H9 (cell line): ENCODE results near the gene CTXN1. TPM values are rescaled to one million over a fixed set of nuclear protein-coding genes. Genes with fewer than 3 reads are reported as not detected.

Experiments
- DNase-seq: peaks from one replicate; pipeline ENCODE4 v3.0.0-alpha.2; 2017
- H2AFZ ChIP-seq: one replicate; pipeline ENCODE4 v1.6.1; 2013; ENCODE audit warnings: mild to moderate bottlenecking, low read length, control low read depth, moderate library complexity
- H2AK5ac ChIP-seq: 2 replicates; pipeline ENCODE4 v1.6.1; 2013; ENCODE audit warnings: low read length, control low read depth, mixed read lengths; ENCODE audit not compliant: insufficient read length
- H2BK120ac ChIP-seq: one replicate; pipeline ENCODE4 v1.6.1; 2013; ENCODE audit warnings: low read depth, mild to moderate bottlenecking, low read length, control low read depth, inconsistent platforms; ENCODE audit not compliant: poor library complexity, severe bottlenecking
- H2BK12ac ChIP-seq: 2 replicates; pipeline ENCODE4 v1.6.1; 2013; ENCODE audit warnings: low read length, control low read depth, mixed read lengths, low read depth; ENCODE audit not compliant: insufficient read length
- H2BK15ac ChIP-seq: 2 replicates; pipeline ENCODE4 v1.6.1; 2013; ENCODE audit warnings: low read depth, low read length, control low read depth
- H2BK20ac ChIP-seq: one replicate; pipeline ENCODE4 v1.6.1; 2013; ENCODE audit warnings: low read depth, mild to moderate bottlenecking, low read length, control low read depth, inconsistent platforms; ENCODE audit not compliant: poor library complexity, severe bottlenecking
- H2BK5ac ChIP-seq: 2 replicates; pipeline ENCODE4 v1.6.1; 2013; ENCODE audit warnings: low read length, control low read depth, mixed read lengths; ENCODE audit not compliant: insufficient read length
- H3K14ac ChIP-seq: 2 replicates; pipeline ENCODE4 v1.6.1; 2013; ENCODE audit warnings: low read length, control low read depth; ENCODE audit not compliant: insufficient read depth
- H3K18ac ChIP-seq: 2 replicates; pipeline ENCODE4 v1.6.1; 2013; ENCODE audit warnings: low read depth, mild to moderate bottlenecking, mixed read lengths, low read length, control low read depth; ENCODE audit not compliant: insufficient read length
- H3K23ac ChIP-seq: 2 replicates; pipeline ENCODE4 v1.6.1; 2013; ENCODE audit warnings: low read length, control low read depth, mixed read lengths, low read depth; ENCODE audit not compliant: insufficient read length
- H3K23me2 ChIP-seq: 2 replicates; pipeline ENCODE4 v1.6.1; 2013; ENCODE audit warnings: low read depth, mild to moderate bottlenecking, mixed read lengths, low read length, control low read depth; ENCODE audit not compliant: insufficient read length, poor library complexity, severe bottlenecking
- H3K27ac ChIP-seq: 2 replicates; pipeline ENCODE4 v1.5.1; 2013; ENCODE audit warnings: low read length, control low read depth, mixed read lengths, low read depth; ENCODE audit not compliant: insufficient read length
- H3K27me3 ChIP-seq: 2 replicates; pipeline ENCODE4 v1.6.1; 2013; ENCODE audit warnings: low read length, control low read depth, inconsistent platforms; ENCODE audit not compliant: insufficient read depth
- H3K4ac ChIP-seq: 2 replicates; pipeline ENCODE4 v1.6.1; 2013; ENCODE audit warnings: low read depth, mild to moderate bottlenecking, control low read depth, inconsistent platforms, low read length, moderate library complexity
- H3K4me1 ChIP-seq: 2 replicates; pipeline ENCODE4 v1.6.1; 2013; ENCODE audit warnings: low read length, control low read depth, inconsistent platforms; ENCODE audit not compliant: insufficient read depth
- H3K4me2 ChIP-seq: 2 replicates; pipeline ENCODE4 v1.6.1; 2013; ENCODE audit warnings: low read length, control low read depth, mixed read lengths; ENCODE audit not compliant: insufficient read length, insufficient read depth
- H3K56ac ChIP-seq: 2 replicates; pipeline ENCODE4 v1.6.1; 2013; ENCODE audit warnings: low read depth, mild to moderate bottlenecking, mixed read lengths, low read length, control low read depth; ENCODE audit not compliant: insufficient read length
- H3K79me1 ChIP-seq: 2 replicates; pipeline ENCODE4 v1.6.1; 2013; ENCODE audit warnings: low read depth, mild to moderate bottlenecking, moderate library complexity, low read length, control low read depth, inconsistent platforms; ENCODE audit not compliant: insufficient read depth, poor library complexity, severe bottlenecking
- H3K79me2 ChIP-seq: 2 replicates; pipeline ENCODE4 v1.6.1; 2013; ENCODE audit warnings: low read length, control low read depth, inconsistent platforms; ENCODE audit not compliant: insufficient read depth
- H3K9ac ChIP-seq: 2 replicates; pipeline ENCODE4 v1.6.1; 2013; ENCODE audit warnings: low read length, control low read depth, mixed read lengths; ENCODE audit not compliant: insufficient read length; ENCODE audit errors: extremely low read depth
- H3K9me3 ChIP-seq: one replicate; pipeline ENCODE4 v1.6.1; 2013; ENCODE audit warnings: low read depth, low read length, inconsistent platforms; ENCODE audit not compliant: control insufficient read depth
- H3T11ph ChIP-seq: one replicate; pipeline ENCODE4 v1.6.1; 2013; ENCODE audit warnings: mild to moderate bottlenecking, low read length, control low read depth, inconsistent platforms
- H4K20me1 ChIP-seq: one replicate; pipeline ENCODE4 v1.6.1; 2013; ENCODE audit not compliant: control insufficient read depth, insufficient read length, insufficient read depth
- H4K5ac ChIP-seq: 2 replicates; pipeline ENCODE4 v1.6.1; 2013; ENCODE audit warnings: low read depth, mild to moderate bottlenecking, mixed read lengths, low read length, control low read depth; ENCODE audit not compliant: insufficient read length
- H4K8ac ChIP-seq: replicated peaks from 2 replicates; pipeline ENCODE4 v1.6.1; 2013; ENCODE audit warnings: low read length, control low read depth, mixed read lengths, low read depth; ENCODE audit not compliant: insufficient read length
- H4K91ac ChIP-seq: 2 replicates; pipeline ENCODE4 v1.6.1; 2013; ENCODE audit warnings: low read depth, mild to moderate bottlenecking, moderate library complexity, mixed read lengths, low read length, control low read depth; ENCODE audit not compliant: insufficient read length
- H3K27ac Mint-ChIP-seq, 3 experiments: 2 replicates in 2 of 3; 3 replicates in 1 of 3; pipeline ENCODE4 v1.8.0; 2020 to 2021; ENCODE audit warnings: mixed read lengths in 3 of 3, mild to moderate bottlenecking in 1 of 3, moderate library complexity in 1 of 3
- H3K27me3 Mint-ChIP-seq: 2 replicates; pipeline ENCODE4 v1.8.0; 2021; ENCODE audit warnings: low read depth, mild to moderate bottlenecking, moderate library complexity, mixed read lengths
- H3K36me3 Mint-ChIP-seq, 3 experiments: 2 replicates in 2 of 3; 3 replicates in 1 of 3; pipeline ENCODE4 v1.8.0; 2020 to 2021; ENCODE audit warnings: low read depth in 3 of 3, mixed read lengths in 3 of 3; ENCODE audit not compliant: insufficient read depth in 1 of 3
- H3K4me1 Mint-ChIP-seq, 2 experiments: 2 replicates each; pipeline ENCODE4 v1.8.0; 2020; ENCODE audit warnings: mixed read lengths in 2 of 2
- H3K4me3 Mint-ChIP-seq, 2 experiments: 2 replicates in 1 of 2; 3 replicates in 1 of 2; pipeline ENCODE4 v1.8.0; 2020 to 2021; ENCODE audit warnings: mild to moderate bottlenecking in 2 of 2, mixed read lengths in 2 of 2, moderate library complexity in 1 of 2
- H3K9me3 Mint-ChIP-seq, 2 experiments: 2 replicates in 1 of 2; 3 replicates in 1 of 2; pipeline ENCODE4 v1.8.0; 2020; ENCODE audit warnings: mild to moderate bottlenecking in 2 of 2, mixed read lengths in 2 of 2, moderate library complexity in 1 of 2
- CTCF ChIP-seq: fragments of 200-600 bp; sonication (generic); conservative IDR thresholded peaks from 3 replicates; pipeline ENCODE4 v1.8.0; 2021; ENCODE audit warnings: antibody characterized with exemption, mild to moderate bottlenecking
- WGBS: extraction: QIAGEN DNeasy Blood & Tissue Kit; methylation state at CpG from one replicate; pipeline ENCODE4 v1.1.7; 2013; ENCODE audit warnings: missing lambda C conversion rate, low lambda C conversion rate, mixed read lengths; ENCODE audit not compliant: insufficient read length; ENCODE audit errors: extremely low coverage; 5-methylcytosine and 5-hydroxymethylcytosine counted together
- total RNA-seq: library from RNA; stranded (reverse); gene quantifications from 2 replicates; pipeline ENCODE4 v1.2.1, GENCODE V29; 2021

Gene CTXN1
- total RNA-seq, 1 experiment from 2014 or later, result 22.7 TPM

- Histone ChIP-seq H2BK15ac (no peak overlapping the region), H3K18ac (no peak overlapping the region), H3K4me1 (no peaks in the 10 kb centered on the region), H2AFZ (no peak overlapping the region), H2BK120ac (no peak overlapping the region), H3K56ac (no peak overlapping the region), H3K79me1 (no peaks in the 10 kb centered on the region), H3K14ac (no peak overlapping the region), H2AK5ac (no peak overlapping the region), H3K27me3 (no peaks in the 10 kb centered on the region), H3T11ph (no peak overlapping the region), H2BK12ac (no peak overlapping the region), H3K79me2 (no peaks in the 10 kb centered on the region), H2BK20ac (no peak overlapping the region), H4K8ac (no peak overlapping the region), H3K23ac (no peak overlapping the region), H4K20me1 (no peaks in the 10 kb centered on the region), H4K91ac (no peak overlapping the region), H3K23me2 (no peaks in the 10 kb centered on the region), H3K4ac (no peak overlapping the region), H2BK5ac (no peak overlapping the region), H3K27ac (no peak overlapping the region), H3K4me2 (no peak overlapping the region), H4K5ac (no peak overlapping the region), H3K9me3 (no peaks in the 10 kb centered on the region), H3K9ac (no peak overlapping the region)
- Mint-ChIP-seq H3K4me1 (no peaks in the 10 kb centered on the region), H3K4me3 (no peak overlapping the region), H3K36me3 (no peaks in the 10 kb centered on the region), H3K9me3 (peaks cover 5 to 10% of the 10 kb centered on the region in 2 experiments; a peak in 3 of 5 replicates), H3K27ac (no peak overlapping the region; a peak in 1 of 7 replicates), H3K27me3 (peaks cover 15% of the 10 kb centered on the region)
- no CpG with 5 or more reads among the region's 3 CpGs for WGBS
- no peak for TF ChIP-seq CTCF
- DNase-seq, result no peak
Measured at GRCh38 chr19:7881910-7882309, 44.0 kb downstream of the CTXN1 start.
